PFSK-1 (cell line): ENCODE measurements around the gene TOLLIP.

Source experiments
- POLR2AphosphoS5 ChIP-seq: IDR thresholded peaks from 2 replicates; pipeline ENCODE4 v1.6.1; 2012; ENCODE audit warnings: low read depth, mild to moderate bottlenecking, control low read depth, low read length, moderate library complexity
- SIN3A ChIP-seq: IDR thresholded peaks from 2 replicates; pipeline ENCODE4 v1.6.1; 2012; ENCODE audit warnings: mild to moderate bottlenecking, low read length, moderate library complexity, borderline replicate concordance; ENCODE audit not compliant: insufficient read depth
- TAF1 ChIP-seq: IDR thresholded peaks from 2 replicates; pipeline ENCODE4 v1.6.1; 2012; ENCODE audit warnings: low read length, control low read depth, borderline replicate concordance; ENCODE audit not compliant: insufficient read depth
- TF ChIP-seq, protein P1 (sequence below), 2 experiments: IDR thresholded peaks; 2 replicates each; pipeline versions ENCODE4 v1.6.1 to v1.8.0; 2011 to 2012; ENCODE audit warnings: low read depth in 2 of 2, low read length in 2 of 2, control low read depth in 1 of 2, inconsistent platforms in 1 of 2, mild to moderate bottlenecking in 1 of 2, moderate library complexity in 1 of 2; ENCODE audit not compliant: insufficient read depth in 1 of 2

DNA sequence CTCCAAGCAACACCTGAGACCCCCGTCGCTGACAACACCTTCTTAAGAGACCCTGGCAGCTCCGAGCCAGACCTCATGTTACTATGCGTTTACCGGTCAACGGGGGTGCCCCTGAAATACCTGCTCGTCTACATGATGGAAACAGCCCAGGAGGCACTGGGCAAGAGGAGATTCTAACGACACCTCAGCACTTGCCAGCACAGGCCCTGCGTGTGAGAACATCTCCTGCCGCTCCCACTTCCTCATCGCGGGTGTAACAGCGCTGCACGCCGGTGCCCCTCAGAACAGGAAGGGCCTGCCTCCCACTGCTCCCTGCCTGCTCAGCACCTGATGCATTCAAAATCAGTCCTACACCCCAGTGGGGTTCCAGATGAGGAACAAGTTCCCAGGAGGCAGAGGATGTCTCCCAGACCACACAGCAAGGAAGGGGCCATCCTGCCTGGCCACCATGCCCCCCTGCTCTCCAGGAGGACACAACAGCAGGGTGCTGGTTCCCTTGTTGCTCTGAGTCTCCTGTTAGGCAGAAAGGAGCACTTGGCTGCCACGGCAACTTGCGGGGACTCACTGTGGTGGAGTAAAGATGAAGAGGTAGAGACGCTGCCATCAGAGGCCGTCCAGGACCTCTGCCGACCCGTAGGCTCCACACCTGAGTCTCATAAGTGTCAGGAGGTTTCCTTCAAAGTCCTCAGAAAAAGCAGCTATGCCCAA, 2.1 kb downstream of the TOLLIP start:
- TF ChIP-seq POLR2AphosphoS5 (no peak), SIN3A (no peak), TAF1 (no peak)
- TF ChIP-seq, protein P1, sequence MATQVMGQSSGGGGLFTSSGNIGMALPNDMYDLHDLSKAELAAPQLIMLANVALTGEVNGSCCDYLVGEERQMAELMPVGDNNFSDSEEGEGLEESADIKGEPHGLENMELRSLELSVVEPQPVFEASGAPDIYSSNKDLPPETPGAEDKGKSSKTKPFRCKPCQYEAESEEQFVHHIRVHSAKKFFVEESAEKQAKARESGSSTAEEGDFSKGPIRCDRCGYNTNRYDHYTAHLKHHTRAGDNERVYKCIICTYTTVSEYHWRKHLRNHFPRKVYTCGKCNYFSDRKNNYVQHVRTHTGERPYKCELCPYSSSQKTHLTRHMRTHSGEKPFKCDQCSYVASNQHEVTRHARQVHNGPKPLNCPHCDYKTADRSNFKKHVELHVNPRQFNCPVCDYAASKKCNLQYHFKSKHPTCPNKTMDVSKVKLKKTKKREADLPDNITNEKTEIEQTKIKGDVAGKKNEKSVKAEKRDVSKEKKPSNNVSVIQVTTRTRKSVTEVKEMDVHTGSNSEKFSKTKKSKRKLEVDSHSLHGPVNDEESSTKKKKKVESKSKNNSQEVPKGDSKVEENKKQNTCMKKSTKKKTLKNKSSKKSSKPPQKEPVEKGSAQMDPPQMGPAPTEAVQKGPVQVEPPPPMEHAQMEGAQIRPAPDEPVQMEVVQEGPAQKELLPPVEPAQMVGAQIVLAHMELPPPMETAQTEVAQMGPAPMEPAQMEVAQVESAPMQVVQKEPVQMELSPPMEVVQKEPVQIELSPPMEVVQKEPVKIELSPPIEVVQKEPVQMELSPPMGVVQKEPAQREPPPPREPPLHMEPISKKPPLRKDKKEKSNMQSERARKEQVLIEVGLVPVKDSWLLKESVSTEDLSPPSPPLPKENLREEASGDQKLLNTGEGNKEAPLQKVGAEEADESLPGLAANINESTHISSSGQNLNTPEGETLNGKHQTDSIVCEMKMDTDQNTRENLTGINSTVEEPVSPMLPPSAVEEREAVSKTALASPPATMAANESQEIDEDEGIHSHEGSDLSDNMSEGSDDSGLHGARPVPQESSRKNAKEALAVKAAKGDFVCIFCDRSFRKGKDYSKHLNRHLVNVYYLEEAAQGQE (IDR thresholded peaks at IDR 0.05; ENCODE audit: insufficient read depth in 1 of 2, low read depth in 2 of 2, low read length in 2 of 2), result no peak
